Fibroblast of lung (primary cell): ENCODE data around the gene LILRB2. TPM values are rescaled to one million over a fixed set of nuclear protein-coding genes. Genes with fewer than 3 reads are reported as not detected.
"Not testable (repeated sequence)": the region's sequence is repeated elsewhere in the genome, so short reads cannot be mapped to it uniquely, and the experiment has no call there.

Experiments
- DNase-seq, 2 donors: peaks; one replicate each; pipeline versions ENCODE4 v3.0.0 to v3.0.0-alpha.2; 2010; ENCODE audit warnings: low read depth in 2 of 2
- H2AFZ ChIP-seq: 2 replicates; pipeline ENCODE4 v1.5.1; 2012; ENCODE audit warnings: low read length, control low read depth, inconsistent platforms
- H3K27ac ChIP-seq: 2 replicates; pipeline ENCODE4 v1.5.1; 2011; ENCODE audit warnings: low read length, control low read depth; ENCODE audit not compliant: insufficient read depth
- H3K27me3 ChIP-seq: 2 replicates; pipeline ENCODE4 v1.5.1; 2011; ENCODE audit warnings: mild to moderate bottlenecking, low read length; ENCODE audit not compliant: control insufficient read depth, insufficient read depth
- H3K36me3 ChIP-seq: 2 replicates; pipeline ENCODE4 v1.5.1; 2011; ENCODE audit warnings: low read length; ENCODE audit not compliant: control insufficient read depth, insufficient read depth
- H3K4me1 ChIP-seq: 2 replicates; pipeline ENCODE4 v1.5.1; 2011; ENCODE audit warnings: low read length; ENCODE audit not compliant: control insufficient read depth, insufficient read depth; ENCODE audit errors: extremely low read depth
- H3K4me2 ChIP-seq: 2 replicates; pipeline ENCODE4 v1.5.1; 2011; ENCODE audit warnings: low read length, control low read depth; ENCODE audit not compliant: insufficient read depth; ENCODE audit errors: extremely low read depth
- H3K4me3 ChIP-seq, 4 experiments: fragments of 200-600 bp in 1 of 4; sonication (generic) in 1 of 4; replicated peaks in 1 of 4; 2 replicates each; pipeline ENCODE4 v1.5.1; 2011 to 2016; ENCODE audit warnings: low read length in 4 of 4, low read depth in 3 of 4, mild to moderate bottlenecking in 3 of 4, control low read depth in 2 of 4, inconsistent platforms in 1 of 4, mixed read lengths in 1 of 4; ENCODE audit not compliant: insufficient read depth in 1 of 4; ENCODE audit errors: control extremely low read depth in 1 of 4
- H3K79me2 ChIP-seq: 2 replicates; pipeline ENCODE4 v1.5.1; 2012; ENCODE audit warnings: mild to moderate bottlenecking, low read length, inconsistent platforms; ENCODE audit not compliant: control insufficient read depth, insufficient read depth
- H3K9ac ChIP-seq: 2 replicates; pipeline ENCODE4 v1.5.1; 2011; ENCODE audit warnings: mild to moderate bottlenecking, low read length, control low read depth; ENCODE audit not compliant: insufficient read depth
- H3K9me3 ChIP-seq: 2 replicates; pipeline ENCODE4 v1.5.1; 2012; ENCODE audit warnings: low read depth, low read length; ENCODE audit not compliant: control insufficient read depth, insufficient read depth
- H4K20me1 ChIP-seq: 2 replicates; pipeline ENCODE4 v1.5.1; 2011; ENCODE audit warnings: low read length; ENCODE audit not compliant: control insufficient read depth, insufficient read depth; ENCODE audit errors: extremely low read depth
- CTCF ChIP-seq, 2 donors: IDR thresholded peaks in 1 of 2; conservative IDR thresholded peaks in 1 of 2; 1 replicate in 1 of 2; 2 replicates in 1 of 2; pipeline ENCODE4 v1.5.1; 2011 to 2012; ENCODE audit warnings: low read length in 2 of 2, control low read depth in 1 of 2, inconsistent platforms in 1 of 2, low read depth in 1 of 2, mild to moderate bottlenecking in 1 of 2
- EZH2 ChIP-seq: IDR thresholded peaks from 2 replicates; pipeline ENCODE4 v1.5.1; 2012; ENCODE audit warnings: low read length, control low read depth, mild to moderate bottlenecking; ENCODE audit errors: missing control alignments
- polyA plus RNA-seq, 2 donors: library from polyadenylated mRNA; depleted of rRNA in 1 of 2; stranded (reverse) in 1 of 2; unstranded in 1 of 2; fragments of >200 nt; gene quantifications; 2 replicates each; pipeline ENCODE4 v1.2.1, GENCODE V29; 2011 to 2012; ENCODE audit warnings: missing spikeins in 1 of 2
- total RNA-seq: library from RNA; depleted of rRNA; stranded (reverse); fragments of >200 nt; gene quantifications from 2 replicates; pipeline ENCODE4 v1.2.1, GENCODE V29; 2014

LILRB2 gene
- total and polyA plus RNA-seq, 2 donors (not counting 1 experiment from before 2014, with no cell fraction given), result not detected

GRCh38 chr19:54297759-54298305 is 16.9 kb upstream of the LILRB2 start:
- H3K79me2 ChIP-seq, result no peaks in the 10 kb centered on the region
- H3K9me3 ChIP-seq, result no peaks in the 10 kb centered on the region
- no peak overlapping the region for H3K27ac ChIP-seq
- H4K20me1 ChIP-seq, result no peaks in the 10 kb centered on the region
- no peak overlapping the region for H2AFZ ChIP-seq
- H3K4me1 ChIP-seq, result no peaks in the 10 kb centered on the region
- H3K4me3 ChIP-seq, result no peak overlapping the region
- TF ChIP-seq EZH2 (no peak), CTCF (conservative IDR thresholded peaks at IDR 0.05 in 1 of 2, IDR thresholded peaks at IDR 0.05 in 1 of 2; ENCODE audit: low read depth in 1 of 2, low read length in 2 of 2) (no peak)
- H3K4me2 ChIP-seq, result no peak overlapping the region
- no peak for DNase-seq
- no peaks in the 10 kb centered on the region for H3K36me3 ChIP-seq
- no peaks in the 10 kb centered on the region for H3K27me3 ChIP-seq
- H3K9ac ChIP-seq, result no peak overlapping the region

- DNase-seq, result no peak
- H3K36me3 ChIP-seq, result no peaks in the 10 kb centered on the region
- no peaks in the 10 kb centered on the region for H3K9me3 ChIP-seq
- TF ChIP-seq EZH2 (no peak), CTCF (conservative IDR thresholded peaks at IDR 0.05 in 1 of 2, IDR thresholded peaks at IDR 0.05 in 1 of 2; ENCODE audit: low read depth in 1 of 2, low read length in 2 of 2) (no peak)
- H3K27ac ChIP-seq, result no peak overlapping the region
- no peaks in the 10 kb centered on the region for H3K79me2 ChIP-seq
- no peak overlapping the region for H3K4me3 ChIP-seq
- H4K20me1 ChIP-seq, result no peaks in the 10 kb centered on the region
- no peak overlapping the region for H2AFZ ChIP-seq
- H3K9ac ChIP-seq, result no peak overlapping the region
- H3K27me3 ChIP-seq, result no peaks in the 10 kb centered on the region
- no peaks in the 10 kb centered on the region for H3K4me1 ChIP-seq
- H3K4me2 ChIP-seq, result no peak overlapping the region
Observed at GRCh38 chr19:54294539-54294938, 13.6 kb upstream of the LILRB2 start.

- not testable (repeated sequence) for H3K4me2 ChIP-seq, H3K27ac ChIP-seq, H3K79me2 ChIP-seq, H2AFZ ChIP-seq, H3K9ac ChIP-seq, DNase-seq, H3K9me3 ChIP-seq, H3K4me3 ChIP-seq, H3K36me3 ChIP-seq, H3K27me3 ChIP-seq, H4K20me1 ChIP-seq, H3K4me1 ChIP-seq
Observed at GRCh38 chr19:54289160-54289559, 8.2 kb upstream of the LILRB2 start.
